Spleen (tissue), 7 donors: ENCODE measurements around the gene B4GALT2.

Experiments
- POLR2A ChIP-seq, 3 donors: fragments of 450-650 bp; IDR thresholded peaks; one replicate each; pipeline ENCODE4 v1.5.1; 2017; ENCODE audit warnings: antibody characterized with exemption in 3 of 3, mild to moderate bottlenecking in 1 of 3
- TF ChIP-seq, protein P1 (sequence below), 11 experiments: fragments of 200-600 bp in 7 of 11; fragments of 450-650 bp in 4 of 11; sonication (generic) in 4 of 11; IDR thresholded peaks in 8 of 11; conservative IDR thresholded peaks in 3 of 11; 1 replicate in 7 of 11; 2 replicates in 4 of 11; pipeline versions ENCODE4 v1.4.0 to v1.8.0; 2016 to 2021; ENCODE audit warnings: antibody characterized with exemption in 11 of 11, inconsistent platforms in 4 of 11, mild to moderate bottlenecking in 1 of 11
- donor health status: DM: no; HTN: no; CAD: no; lungs with moderate emphysema.
- donor health status: DM: no; HTN: no; CAD: no.
- donor health status: DM: no; HTN: no; CAD: no.

DNA sequence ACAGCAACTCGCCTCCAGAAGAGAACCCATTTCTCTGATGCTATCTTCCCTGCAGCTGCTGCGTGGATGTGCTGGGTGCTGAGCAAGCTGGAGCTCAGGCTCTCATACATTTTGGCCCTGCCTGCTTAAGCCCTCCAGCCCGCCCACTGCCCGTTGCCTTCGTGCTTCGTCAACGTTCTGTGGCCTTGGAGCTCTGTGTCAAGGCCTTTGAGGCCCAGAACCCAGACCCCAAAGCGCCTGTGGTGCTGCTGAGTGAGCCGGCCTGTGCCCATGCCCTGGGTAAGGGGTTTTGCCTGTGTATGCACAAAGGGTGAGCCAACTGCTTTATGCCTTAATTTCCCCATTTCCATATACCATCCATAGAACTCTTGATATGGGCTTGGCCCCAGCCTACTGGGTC, 8.1 kb upstream of the B4GALT2 start:
- TF ChIP-seq, protein P1, sequence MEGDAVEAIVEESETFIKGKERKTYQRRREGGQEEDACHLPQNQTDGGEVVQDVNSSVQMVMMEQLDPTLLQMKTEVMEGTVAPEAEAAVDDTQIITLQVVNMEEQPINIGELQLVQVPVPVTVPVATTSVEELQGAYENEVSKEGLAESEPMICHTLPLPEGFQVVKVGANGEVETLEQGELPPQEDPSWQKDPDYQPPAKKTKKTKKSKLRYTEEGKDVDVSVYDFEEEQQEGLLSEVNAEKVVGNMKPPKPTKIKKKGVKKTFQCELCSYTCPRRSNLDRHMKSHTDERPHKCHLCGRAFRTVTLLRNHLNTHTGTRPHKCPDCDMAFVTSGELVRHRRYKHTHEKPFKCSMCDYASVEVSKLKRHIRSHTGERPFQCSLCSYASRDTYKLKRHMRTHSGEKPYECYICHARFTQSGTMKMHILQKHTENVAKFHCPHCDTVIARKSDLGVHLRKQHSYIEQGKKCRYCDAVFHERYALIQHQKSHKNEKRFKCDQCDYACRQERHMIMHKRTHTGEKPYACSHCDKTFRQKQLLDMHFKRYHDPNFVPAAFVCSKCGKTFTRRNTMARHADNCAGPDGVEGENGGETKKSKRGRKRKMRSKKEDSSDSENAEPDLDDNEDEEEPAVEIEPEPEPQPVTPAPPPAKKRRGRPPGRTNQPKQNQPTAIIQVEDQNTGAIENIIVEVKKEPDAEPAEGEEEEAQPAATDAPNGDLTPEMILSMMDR (IDR thresholded peaks at IDR 0.05 in 8 of 11, conservative IDR thresholded peaks at IDR 0.05 in 3 of 11), result no peak
- no peak for TF ChIP-seq POLR2A (IDR thresholded peaks at IDR 0.05)
